Measurements from ENCODE around the gene CLASP1.
"Not testable (repeated sequence)": the region's sequence is repeated elsewhere in the genome, so short reads cannot be mapped to it uniquely, and the experiment has no call there.

CLASP1 gene

DNA sequence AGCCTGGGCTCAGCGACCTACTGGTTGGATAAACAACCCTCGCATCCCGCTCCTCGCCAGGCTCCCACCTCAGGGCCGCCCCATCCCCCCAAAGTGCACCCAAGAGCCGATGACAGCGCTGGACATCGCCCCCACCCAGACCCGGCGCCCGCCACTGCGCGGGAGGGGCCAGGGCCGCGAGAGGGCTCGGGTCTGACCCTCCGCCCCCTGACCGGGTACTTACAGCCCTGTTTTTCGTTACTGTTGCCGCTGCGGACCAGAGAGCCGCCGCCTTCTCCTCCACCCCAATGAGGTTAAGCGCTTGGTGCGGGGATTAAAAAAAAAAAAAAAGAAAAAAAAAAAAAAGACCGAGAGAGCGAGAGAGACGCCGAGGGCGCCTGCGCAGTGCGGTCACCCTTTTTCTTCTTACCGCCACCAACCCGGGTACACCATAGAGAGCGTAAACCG is at the start of gene CLASP1:
Gene CLASP1 (minus strand): TSS at position 314 of the 447 bp plus-strand sequence. CDS start 43,567 bp downstream, outside the sequence.
- no peaks in the 10 kb centered on the region for H3K4me1 ChIP-seq (ENCODE audit: control insufficient read depth, insufficient read depth, low read length)
- no peak for DNase-seq (ENCODE audit: low read depth, low spot score)
- no peaks in the 10 kb centered on the region for H3K27me3 ChIP-seq (ENCODE audit: control insufficient read depth, insufficient read depth, low read length)
- peak within 1 kb of the TSS; percentile 70 for H3K4me3 ChIP-seq (ENCODE audit: low read length)
- H3K9me3 ChIP-seq (ENCODE audit: control insufficient read depth, insufficient read depth, low read length): no peaks in the 10 kb centered on the region
- H3K27ac ChIP-seq (ENCODE audit: low read length): no peak within 1 kb of the TSS
- WGBS (ENCODE audit: insufficient coverage, insufficient read length): no CpG with 5 or more reads among the region's 36 CpGs
- no peaks in the 10 kb centered on the region for H3K36me3 ChIP-seq (ENCODE audit: control insufficient read depth, insufficient read depth, low read length)

DNA sequence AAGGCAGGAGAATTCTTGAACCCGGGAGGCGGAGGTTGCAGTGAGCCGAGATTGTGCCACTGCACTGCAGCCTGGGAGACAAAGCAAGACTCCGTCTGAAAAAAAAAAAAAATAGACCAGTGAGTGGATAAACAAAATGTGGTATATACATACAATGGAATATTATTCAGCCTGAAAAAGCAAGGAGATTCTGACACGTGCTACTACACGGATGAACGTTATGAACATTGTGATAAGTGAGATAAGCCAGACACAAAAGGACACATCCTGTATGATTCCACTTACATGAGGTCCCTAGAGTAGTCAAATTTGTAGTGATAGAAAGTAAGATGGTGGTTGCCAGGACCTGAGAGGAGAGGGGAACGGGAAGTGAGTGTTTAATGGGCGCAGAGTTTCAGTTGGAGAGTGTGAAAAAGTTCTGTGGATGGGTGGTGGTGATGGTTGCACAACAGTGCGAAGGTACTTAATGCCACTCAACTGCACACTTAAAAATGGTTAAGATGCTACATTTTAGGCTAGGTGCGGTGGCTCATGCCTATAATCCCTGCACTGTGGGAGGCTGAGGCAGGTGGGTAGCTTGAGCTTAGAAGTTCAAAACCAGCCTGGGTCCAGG is 49.2 kb upstream of the CLASP1 start:
- no peaks in the 10 kb centered on the region for H3K9me3 ChIP-seq (ENCODE audit: control insufficient read depth, insufficient read depth, low read length)
- no peak for DNase-seq (ENCODE audit: low read depth, low spot score)
- H3K27ac ChIP-seq (ENCODE audit: low read length): no peak overlapping the region
- H3K4me1 ChIP-seq (ENCODE audit: control insufficient read depth, insufficient read depth, low read length): peaks cover 3% of the 10 kb centered on the region; the same call in 1 of the 2 replicates
- no peaks in the 10 kb centered on the region for H3K27me3 ChIP-seq (ENCODE audit: control insufficient read depth, insufficient read depth, low read length)
- H3K36me3 ChIP-seq (ENCODE audit: control insufficient read depth, insufficient read depth, low read length): no peaks in the 10 kb centered on the region
- no peak overlapping the region for H3K4me3 ChIP-seq (ENCODE audit: low read length)
- 100% methylated on average over 2 of the region's 11 CpGs for WGBS (ENCODE audit: insufficient coverage, insufficient read length)

DNA sequence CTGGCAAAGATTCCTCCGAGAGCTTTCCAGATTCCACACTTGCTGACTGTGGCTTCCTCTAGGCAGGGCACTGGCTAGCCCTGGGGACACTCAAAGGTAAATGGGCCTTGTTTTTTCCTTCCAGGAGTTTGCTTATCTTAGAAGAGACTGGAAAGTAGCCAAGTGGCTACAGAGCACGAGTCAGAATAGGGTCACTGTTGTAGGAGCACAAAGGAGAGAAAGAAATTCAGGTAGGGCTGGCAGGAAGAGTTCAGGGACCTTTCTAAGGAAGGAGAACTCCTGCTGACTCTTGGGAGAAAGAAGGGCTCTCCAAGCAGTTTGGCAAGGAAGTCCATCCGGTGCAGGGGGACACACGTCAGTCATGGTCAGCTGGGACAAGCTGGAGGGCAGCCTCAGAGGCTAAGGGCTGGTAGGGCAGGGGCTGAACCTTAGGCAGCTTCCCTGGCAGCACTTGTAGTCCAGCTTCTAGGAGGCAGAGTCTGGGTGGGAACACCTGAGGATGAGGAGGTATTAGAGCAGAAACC is 47.9 kb upstream of the CLASP1 start:
- Histone ChIP-seq H3K4me1 (ENCODE audit: control insufficient read depth, insufficient read depth, low read length) (peaks cover 3% of the 10 kb centered on the region; the same call in 1 of the 2 replicates), H3K9me3 (ENCODE audit: control insufficient read depth, insufficient read depth, low read length) (no peaks in the 10 kb centered on the region), H3K27ac (ENCODE audit: low read length) (no peak overlapping the region), H3K27me3 (ENCODE audit: control insufficient read depth, insufficient read depth, low read length) (no peaks in the 10 kb centered on the region), H3K36me3 (ENCODE audit: control insufficient read depth, insufficient read depth, low read length) (no peaks in the 10 kb centered on the region), H3K4me3 (ENCODE audit: low read length) (no peak overlapping the region)
- no peak for DNase-seq (ENCODE audit: low read depth, low spot score)
- WGBS (ENCODE audit: insufficient coverage, insufficient read length): no CpG with 5 or more reads among the region's 4 CpGs

DNA sequence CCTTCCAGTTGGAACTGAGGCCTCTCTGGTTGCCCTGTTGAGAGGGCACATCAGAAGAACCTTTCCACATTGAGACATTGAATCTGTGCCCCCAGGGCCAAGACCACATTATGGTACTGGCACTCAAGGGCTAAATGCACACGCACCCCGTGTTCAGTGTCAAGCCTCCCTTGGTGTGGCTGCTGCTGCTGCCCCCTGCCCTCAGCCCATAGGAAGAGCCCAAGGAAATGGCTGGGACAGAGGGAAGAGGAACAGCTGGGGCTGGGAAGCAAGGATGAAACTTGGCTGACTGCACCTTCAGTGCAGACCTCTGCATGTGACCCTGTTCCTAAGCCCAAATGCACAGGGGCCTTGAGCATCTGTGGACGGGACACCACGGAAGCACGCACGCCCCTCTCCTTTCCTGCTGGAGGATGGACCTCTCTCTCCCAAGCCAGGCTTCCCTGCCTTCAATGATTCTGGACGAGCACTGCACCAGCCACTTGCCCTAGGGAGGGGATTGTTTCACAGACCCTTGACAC is 47.2 kb upstream of the CLASP1 start:
- no CpG with 5 or more reads among the region's 7 CpGs for WGBS (ENCODE audit: insufficient coverage, insufficient read length)
- no peaks in the 10 kb centered on the region for H3K27me3 ChIP-seq (ENCODE audit: control insufficient read depth, insufficient read depth, low read length)
- H3K4me1 ChIP-seq (ENCODE audit: control insufficient read depth, insufficient read depth, low read length): peaks cover 3% of the 10 kb centered on the region; the same call in 1 of the 2 replicates
- no peak for DNase-seq (ENCODE audit: low read depth, low spot score)
- no peaks in the 10 kb centered on the region for H3K9me3 ChIP-seq (ENCODE audit: control insufficient read depth, insufficient read depth, low read length)
- no peak overlapping the region for H3K27ac ChIP-seq (ENCODE audit: low read length)
- no peak overlapping the region for H3K4me3 ChIP-seq (ENCODE audit: low read length)
- no peaks in the 10 kb centered on the region for H3K36me3 ChIP-seq (ENCODE audit: control insufficient read depth, insufficient read depth, low read length)

DNA sequence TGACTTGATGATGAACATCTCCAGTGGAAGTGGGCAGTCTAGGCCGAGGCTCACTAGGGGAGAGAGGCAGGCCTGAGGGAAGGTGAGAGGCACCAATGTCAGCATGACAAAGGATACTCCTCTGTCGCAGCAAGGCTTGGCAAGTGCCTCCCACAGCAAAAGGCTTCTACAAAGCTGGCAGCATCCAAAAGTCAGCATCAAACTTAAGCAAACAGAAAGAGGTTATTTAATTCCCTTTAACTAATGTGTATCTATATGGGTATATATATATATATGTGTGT is 45.8 kb upstream of the CLASP1 start:
- no peak for DNase-seq (ENCODE audit: low read depth, low spot score)
- Histone ChIP-seq H3K36me3 (ENCODE audit: control insufficient read depth, insufficient read depth, low read length) (no peaks in the 10 kb centered on the region), H3K9me3 (ENCODE audit: control insufficient read depth, insufficient read depth, low read length) (no peaks in the 10 kb centered on the region), H3K4me1 (ENCODE audit: control insufficient read depth, insufficient read depth, low read length) (peaks cover 3% of the 10 kb centered on the region; the same call in 1 of the 2 replicates), H3K27me3 (ENCODE audit: control insufficient read depth, insufficient read depth, low read length) (no peaks in the 10 kb centered on the region), H3K27ac (ENCODE audit: low read length) (no peak overlapping the region), H3K4me3 (ENCODE audit: low read length) (no peak overlapping the region)
- WGBS (ENCODE audit: insufficient coverage, insufficient read length): no CpG with 5 or more reads among the region's 2 CpGs

DNA sequence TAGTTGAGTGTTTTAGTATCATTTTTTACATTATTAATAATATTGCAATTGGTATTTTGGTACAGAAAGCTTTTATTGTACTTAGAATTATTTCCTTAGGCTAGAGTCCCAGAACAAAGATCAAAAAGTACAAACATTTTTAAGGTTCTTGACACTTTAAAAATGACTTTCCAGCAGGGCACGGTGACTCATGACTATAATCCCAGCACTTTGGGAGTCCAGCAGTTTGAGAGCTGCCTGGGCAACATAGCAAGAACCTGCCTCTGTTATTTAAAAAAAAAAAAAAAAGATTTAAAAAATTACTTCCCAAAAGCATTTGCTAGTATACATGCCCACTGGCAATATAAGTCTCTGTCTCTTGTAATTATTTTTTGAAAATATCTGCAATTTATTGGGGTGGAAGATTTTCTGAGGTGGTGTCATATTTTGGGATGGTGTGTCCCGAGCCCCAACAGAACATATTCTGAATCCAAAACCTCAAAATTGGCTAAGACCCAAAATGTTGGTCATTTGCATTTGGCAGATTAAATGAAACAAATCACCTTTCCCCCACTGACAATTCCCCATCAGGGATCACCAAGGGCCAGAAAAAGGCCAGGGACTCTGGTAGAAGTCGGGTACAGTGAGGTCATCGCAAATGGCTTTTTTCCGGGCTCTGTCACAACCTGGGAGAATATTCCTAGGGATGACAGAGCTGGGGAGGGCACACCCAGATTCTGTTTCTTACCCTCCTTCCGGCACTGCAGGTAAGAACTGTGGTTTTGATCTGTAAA is 45.3 kb upstream of the CLASP1 start:
- no CpG with 5 or more reads among the region's 6 CpGs for WGBS (ENCODE audit: insufficient coverage, insufficient read length)
- Histone ChIP-seq H3K27ac (ENCODE audit: low read length) (no peak overlapping the region), H3K9me3 (ENCODE audit: control insufficient read depth, insufficient read depth, low read length) (no peaks in the 10 kb centered on the region), H3K4me3 (ENCODE audit: low read length) (no peak overlapping the region), H3K4me1 (ENCODE audit: control insufficient read depth, insufficient read depth, low read length) (peaks cover 3% of the 10 kb centered on the region; the same call in 1 of the 2 replicates), H3K36me3 (ENCODE audit: control insufficient read depth, insufficient read depth, low read length) (no peaks in the 10 kb centered on the region), H3K27me3 (ENCODE audit: control insufficient read depth, insufficient read depth, low read length) (no peaks in the 10 kb centered on the region)
- no peak for DNase-seq (ENCODE audit: low read depth, low spot score)

DNA sequence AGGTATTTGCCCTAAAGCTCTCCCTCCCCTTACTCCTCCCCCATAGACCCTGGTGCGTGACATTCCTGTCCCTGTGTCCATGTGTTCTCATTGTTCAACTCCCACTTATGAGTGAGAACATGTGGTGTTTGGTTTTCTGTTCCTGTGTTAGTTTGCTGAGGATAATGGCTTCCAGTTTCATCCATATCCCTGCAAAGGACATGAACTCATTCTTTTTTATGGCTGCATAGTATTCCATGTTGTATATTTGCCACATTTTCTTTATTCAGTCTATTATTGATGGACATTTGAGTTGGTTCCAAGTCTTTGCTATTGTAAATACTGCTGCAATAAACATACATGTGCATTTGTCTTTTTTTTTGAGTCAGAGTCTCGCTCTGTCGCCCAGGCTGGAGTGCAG is 41.3 kb upstream of the CLASP1 start:
- not testable (repeated sequence) for H3K27me3 ChIP-seq (ENCODE audit: control insufficient read depth, insufficient read depth, low read length); H3K27ac ChIP-seq (ENCODE audit: low read length); H3K36me3 ChIP-seq (ENCODE audit: control insufficient read depth, insufficient read depth, low read length); DNase-seq (ENCODE audit: low read depth, low spot score); H3K4me1 ChIP-seq (ENCODE audit: control insufficient read depth, insufficient read depth, low read length); H3K4me3 ChIP-seq (ENCODE audit: low read length); H3K9me3 ChIP-seq (ENCODE audit: control insufficient read depth, insufficient read depth, low read length)
- no CpG with 5 or more reads among the region's 3 CpGs for WGBS (ENCODE audit: insufficient coverage, insufficient read length)

DNA sequence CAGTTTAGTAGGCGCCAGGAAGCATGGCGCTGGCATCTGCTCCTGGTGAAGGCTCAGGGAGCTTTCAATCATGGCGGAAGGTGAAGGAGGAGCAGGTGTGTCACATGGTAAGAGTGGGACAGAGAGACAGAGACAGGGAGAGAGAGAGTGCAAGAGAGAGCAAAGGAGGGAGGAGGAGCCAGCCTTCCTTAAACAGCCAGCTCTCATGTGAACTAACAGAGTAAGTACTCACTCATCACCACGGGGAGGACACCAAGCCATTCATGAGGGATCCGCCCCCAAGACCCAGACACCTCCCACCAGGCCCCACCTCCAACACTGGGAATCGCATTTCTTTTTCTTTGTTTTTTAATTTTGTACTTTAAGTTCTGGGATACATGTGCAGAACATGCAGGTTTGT is 40.8 kb upstream of the CLASP1 start:
- WGBS (ENCODE audit: insufficient coverage, insufficient read length): no CpG with 5 or more reads among the region's 6 CpGs
- Histone ChIP-seq H3K36me3 (ENCODE audit: control insufficient read depth, insufficient read depth, low read length) (no peaks in the 10 kb centered on the region), H3K4me1 (ENCODE audit: control insufficient read depth, insufficient read depth, low read length) (peaks cover 3% of the 10 kb centered on the region; the same call in 1 of the 2 replicates), H3K9me3 (ENCODE audit: control insufficient read depth, insufficient read depth, low read length) (no peaks in the 10 kb centered on the region), H3K4me3 (ENCODE audit: low read length) (no peak overlapping the region), H3K27ac (ENCODE audit: low read length) (no peak overlapping the region), H3K27me3 (ENCODE audit: control insufficient read depth, insufficient read depth, low read length) (no peaks in the 10 kb centered on the region)
- no peak for DNase-seq (ENCODE audit: low read depth, low spot score)

DNA sequence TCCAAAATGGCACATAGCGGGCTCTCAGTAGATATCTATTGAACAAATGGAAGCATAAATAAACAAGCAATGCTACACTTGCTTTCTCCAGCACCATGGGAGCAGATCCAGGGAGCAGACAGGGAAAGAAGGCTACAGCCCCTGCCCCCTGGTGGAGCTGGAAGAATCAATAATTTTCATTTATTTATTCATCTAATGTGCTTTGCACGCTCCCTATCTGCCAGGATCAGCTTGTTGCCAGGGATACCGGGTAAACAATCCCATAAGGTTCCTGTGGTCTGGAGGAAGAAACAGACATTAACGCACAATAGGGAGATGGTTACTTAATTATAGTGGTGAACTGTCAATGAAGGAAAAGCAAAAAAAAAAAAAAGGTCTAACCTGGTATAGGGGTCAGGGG is 40.1 kb upstream of the CLASP1 start:
- DNase-seq (ENCODE audit: low read depth, low spot score): no peak
- Histone ChIP-seq H3K9me3 (ENCODE audit: control insufficient read depth, insufficient read depth, low read length) (no peaks in the 10 kb centered on the region), H3K27ac (ENCODE audit: low read length) (no peak overlapping the region), H3K36me3 (ENCODE audit: control insufficient read depth, insufficient read depth, low read length) (no peaks in the 10 kb centered on the region), H3K27me3 (ENCODE audit: control insufficient read depth, insufficient read depth, low read length) (no peaks in the 10 kb centered on the region), H3K4me3 (ENCODE audit: low read length) (no peak overlapping the region), H3K4me1 (ENCODE audit: control insufficient read depth, insufficient read depth, low read length) (no peaks in the 10 kb centered on the region)
- no CpG with 5 or more reads among the region's 4 CpGs for WGBS (ENCODE audit: insufficient coverage, insufficient read length)

DNA sequence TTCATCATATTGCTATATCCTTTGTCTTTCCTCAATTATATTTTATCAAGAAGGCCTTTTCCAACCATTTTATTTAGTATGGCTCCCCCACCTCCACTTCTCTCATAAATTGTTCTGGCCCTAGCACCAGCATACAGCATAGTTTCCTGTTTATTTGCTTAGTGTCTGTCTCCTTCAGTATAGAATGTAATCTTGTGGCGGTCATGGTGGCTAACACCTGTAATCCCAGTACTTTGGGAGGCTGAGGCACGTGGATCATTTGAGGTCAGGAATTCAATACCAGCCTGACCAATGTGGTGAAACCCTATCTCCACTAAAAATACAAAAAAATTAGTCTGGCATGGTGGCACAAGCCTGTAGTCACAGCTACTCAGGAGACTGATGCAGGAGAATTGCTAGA is 39.6 kb upstream of the CLASP1 start:
- WGBS (ENCODE audit: insufficient coverage, insufficient read length): no CpG with 5 or more reads among the region's 2 CpGs
- no peaks in the 10 kb centered on the region for H3K27me3 ChIP-seq (ENCODE audit: control insufficient read depth, insufficient read depth, low read length)
- H3K4me1 ChIP-seq (ENCODE audit: control insufficient read depth, insufficient read depth, low read length): no peaks in the 10 kb centered on the region
- DNase-seq (ENCODE audit: low read depth, low spot score): no peak
- no peaks in the 10 kb centered on the region for H3K36me3 ChIP-seq (ENCODE audit: control insufficient read depth, insufficient read depth, low read length)
- no peaks in the 10 kb centered on the region; the same call in 1 of the 2 replicates for H3K9me3 ChIP-seq (ENCODE audit: control insufficient read depth, insufficient read depth, low read length)
- no peak overlapping the region for H3K4me3 ChIP-seq (ENCODE audit: low read length)
- H3K27ac ChIP-seq (ENCODE audit: low read length): no peak overlapping the region
